GDM1 (cell line): ENCODE measurements around the gene WDTC1.

ENCODE experiments used
- DNase-seq: peaks from one replicate; lab custom pipeline; 2025; lab: John Stamatoyannopoulos, UW

WDTC1 gene

DNA sequence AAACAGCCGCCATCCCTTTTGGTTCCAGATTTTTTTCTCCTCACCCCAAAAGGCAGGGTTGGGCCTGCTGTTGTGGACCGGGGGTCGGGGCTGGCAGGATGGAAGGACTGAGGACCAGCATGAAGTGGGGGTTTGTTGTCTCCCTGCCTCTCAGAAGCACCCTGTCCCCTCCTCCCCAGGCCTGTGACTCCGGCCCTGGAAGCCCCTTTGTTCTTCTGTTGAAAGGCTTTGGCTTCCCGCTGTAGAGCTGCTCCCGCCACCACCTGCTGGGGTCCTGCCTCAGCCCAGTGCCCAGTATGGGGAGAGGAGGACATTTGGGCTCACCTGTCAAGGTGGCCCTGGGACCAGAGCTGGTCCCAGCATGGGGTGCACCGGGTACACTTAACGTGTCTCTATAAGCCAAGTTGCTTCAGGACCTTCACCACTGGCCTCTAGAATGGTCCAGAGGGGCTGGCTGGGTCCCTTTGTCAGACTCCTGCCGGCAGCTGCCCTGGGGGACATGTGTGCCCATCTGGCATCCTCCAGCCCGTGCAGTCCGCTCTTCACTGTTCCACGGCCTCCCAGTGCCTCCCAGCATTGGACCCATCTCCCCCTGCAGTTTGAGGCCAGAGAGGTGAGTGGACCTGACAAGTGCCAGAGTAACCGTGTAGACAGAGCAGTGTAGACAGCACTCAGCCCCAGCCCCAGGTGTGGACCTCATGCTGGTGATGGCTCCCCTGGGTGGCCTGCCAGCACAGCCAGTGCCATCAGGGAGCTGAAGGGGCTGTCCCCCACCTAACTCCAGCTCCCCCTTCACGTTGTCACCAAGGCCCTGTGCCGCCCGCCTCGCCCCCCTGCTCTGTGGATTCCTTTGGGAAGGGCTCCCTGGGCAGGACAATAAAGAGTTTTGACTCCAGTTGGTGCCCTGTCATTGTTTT lies 101.3 kb downstream of the WDTC1 start:
- DNase-seq: no peak

DNA sequence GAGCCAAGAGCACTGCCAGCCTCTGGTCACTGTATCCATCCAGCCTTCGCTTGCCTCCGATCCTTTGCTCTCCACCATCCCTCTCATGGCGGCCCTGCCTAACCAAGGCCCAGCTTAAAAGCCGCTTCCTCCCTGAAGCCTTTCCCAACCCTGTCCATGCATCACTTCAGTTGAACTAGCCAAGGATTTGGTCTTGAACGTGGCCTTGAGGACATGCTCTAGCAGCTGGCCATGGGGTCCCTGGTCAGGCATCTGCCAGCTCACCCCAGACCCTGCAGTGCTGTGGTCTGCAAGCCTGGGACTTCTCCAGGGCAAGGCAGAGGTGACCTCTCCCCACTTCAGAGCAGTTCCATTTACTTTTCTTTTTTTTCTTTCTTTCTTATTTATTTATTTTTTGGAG lies 102.3 kb downstream of the WDTC1 start:
- DNase-seq: no peak

DNA sequence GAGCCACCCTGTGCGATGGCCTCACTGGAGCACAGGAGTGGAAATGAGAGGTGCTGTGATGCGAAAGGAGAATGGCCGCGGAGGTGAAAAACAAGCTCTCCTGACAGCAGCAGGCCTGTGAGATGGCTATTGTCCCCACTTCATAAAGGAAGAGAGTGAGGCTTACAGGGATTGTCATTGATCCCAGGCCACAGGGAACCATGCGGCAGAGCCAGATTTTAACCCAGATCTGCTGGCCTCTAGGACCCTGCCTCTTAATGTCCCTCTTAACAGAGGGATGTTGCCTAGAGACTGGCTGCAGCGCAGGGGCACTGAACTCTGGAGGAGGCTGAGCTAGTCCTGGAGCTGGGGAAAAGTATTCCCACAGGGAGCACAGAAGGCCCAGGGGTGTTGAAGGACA lies 104.3 kb downstream of the WDTC1 start:
- DNase-seq: no peak

DNA sequence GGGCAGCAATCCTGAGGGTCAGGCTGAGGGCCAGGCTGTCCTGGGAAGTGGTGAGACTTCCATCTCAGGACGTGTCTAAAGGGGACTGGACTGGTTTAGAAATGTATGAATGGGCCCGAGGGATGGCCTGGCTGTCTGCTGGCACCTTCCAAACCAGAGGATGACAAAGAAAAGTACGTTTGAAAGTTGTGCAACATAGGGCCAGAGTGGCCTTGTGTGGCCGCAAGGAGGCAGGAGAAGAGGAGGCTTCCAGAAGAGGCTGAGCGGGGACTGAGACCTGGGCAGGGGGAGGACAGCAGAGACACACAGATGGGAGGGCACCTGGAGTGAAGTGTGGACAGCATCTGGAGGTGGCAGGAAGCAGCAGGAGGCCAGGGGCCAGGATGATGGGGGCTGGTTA lies 104.8 kb downstream of the WDTC1 start:
- DNase-seq: no peak

DNA sequence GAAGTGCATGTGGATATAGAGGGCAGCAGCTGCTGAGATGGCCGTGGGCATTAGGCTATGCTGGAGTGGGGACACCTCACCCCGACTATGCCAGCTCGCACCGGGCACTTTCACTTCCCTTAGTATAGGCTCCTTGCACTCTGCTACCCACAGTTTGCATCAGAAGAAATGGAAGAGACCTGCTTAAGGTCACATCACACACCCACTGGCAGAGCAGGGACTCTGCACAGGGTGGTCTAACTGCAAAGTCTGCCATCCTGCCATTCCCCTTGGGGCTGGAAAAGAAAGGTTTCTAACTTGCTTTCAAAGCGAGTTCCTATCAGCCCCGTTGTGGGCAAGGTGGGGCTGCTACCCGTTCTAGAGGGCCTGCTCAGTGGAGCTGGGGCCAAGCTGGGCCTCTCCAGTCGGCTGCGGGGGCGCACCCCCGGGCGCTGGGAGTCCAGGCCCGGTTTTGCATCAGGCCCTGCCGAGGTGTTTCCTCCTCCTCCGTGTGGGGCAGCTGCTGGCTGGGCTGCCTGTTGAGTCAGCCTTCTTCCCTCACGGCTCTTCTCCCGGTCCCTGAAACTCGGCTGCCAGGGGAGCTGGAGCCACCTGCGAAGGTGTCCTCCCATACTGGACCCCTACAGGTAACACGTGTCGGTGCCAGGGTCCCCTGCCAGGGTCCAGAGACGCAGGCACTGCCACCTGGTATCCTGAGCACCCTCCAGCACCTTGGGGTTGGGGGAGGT lies 107.3 kb downstream of the WDTC1 start, which contains the start of gene SYTL1:
Gene SYTL1, plus strand, starts transcription at position 498 of the 728 bp plus-strand sequence. CDS start 3,313 bp downstream, outside the sequence.
- DNase-seq: peak; percentile 82

DNA sequence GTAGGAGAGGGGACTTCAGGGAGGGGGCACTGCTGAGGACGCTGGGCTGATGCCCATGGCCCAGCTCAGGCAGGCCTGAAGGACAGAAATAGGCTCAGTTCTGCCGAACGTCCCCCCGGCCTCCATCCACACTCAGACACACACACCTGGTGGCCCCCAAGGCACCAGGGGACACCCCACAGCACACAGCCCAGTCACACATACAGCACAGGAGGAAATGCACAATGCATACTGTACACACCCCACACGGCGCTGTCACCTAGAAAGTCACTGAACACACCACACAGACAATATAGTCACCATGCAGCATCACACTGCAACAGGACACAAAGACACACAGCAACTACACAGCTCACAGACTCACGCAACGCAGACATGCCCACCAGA lies 108.0 kb downstream of the WDTC1 start:
- no peak for DNase-seq

DNA sequence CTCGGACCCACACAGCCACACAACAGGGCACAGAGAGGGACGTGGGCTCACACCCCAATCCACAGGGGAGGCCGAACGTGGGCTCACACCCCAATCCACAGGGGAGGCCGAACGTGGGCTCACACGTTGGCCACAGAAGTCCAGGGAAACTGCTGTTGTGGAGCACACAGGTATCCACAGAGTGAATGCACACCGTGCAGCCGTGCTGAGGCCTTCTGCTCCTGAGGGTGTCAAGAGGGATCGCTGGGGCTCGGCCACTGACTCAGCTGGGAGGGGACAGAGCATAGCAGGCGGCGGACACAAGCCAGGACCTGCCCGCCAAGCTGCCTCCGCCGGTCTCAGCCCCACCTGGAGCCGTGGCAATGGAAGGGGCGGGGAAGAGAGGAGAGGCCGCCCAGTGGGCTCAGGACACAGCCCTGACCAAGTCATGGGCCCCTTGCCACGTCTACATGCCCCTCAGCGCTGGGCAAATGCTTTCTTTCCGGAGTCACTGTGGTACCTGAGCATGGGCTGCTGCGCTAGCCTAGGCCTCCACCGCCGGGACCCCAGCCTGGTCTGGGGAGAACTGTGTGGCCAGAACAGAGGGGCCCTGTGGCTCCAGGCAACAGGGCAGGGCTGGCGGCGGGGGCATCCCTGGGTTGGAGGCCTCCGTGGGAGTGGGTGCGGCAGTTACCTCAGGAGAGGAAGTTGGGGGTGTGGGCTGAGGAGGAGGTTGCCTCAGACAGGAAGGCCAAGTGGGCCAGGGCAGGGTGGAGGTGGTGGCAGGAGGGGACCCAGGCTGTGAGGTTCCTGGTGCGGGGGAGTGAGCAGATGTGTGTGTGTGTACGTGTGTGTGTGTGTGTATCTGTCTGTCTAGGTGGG lies 108.6 kb downstream of the WDTC1 start:
- DNase-seq: peak; percentile 92

DNA sequence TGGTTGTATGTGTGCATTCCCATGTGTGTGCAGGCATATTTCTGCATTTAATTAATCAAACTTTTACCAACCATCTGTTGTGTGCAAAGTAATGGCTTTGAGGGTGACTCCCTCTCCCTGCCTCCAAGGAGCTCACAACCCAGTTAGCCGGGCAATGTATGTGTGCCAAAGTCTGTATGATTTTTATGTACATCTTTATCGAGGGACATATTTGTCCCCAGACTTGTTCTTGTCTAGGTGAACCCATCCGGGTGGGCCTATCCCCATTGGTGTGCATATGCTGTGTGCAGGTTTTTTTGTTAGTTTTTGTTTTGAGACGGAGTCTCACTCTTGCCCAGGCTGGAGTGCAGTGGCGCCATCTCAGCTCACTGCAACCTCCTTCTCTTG lies 109.2 kb downstream of the WDTC1 start:
- no peak for DNase-seq

DNA sequence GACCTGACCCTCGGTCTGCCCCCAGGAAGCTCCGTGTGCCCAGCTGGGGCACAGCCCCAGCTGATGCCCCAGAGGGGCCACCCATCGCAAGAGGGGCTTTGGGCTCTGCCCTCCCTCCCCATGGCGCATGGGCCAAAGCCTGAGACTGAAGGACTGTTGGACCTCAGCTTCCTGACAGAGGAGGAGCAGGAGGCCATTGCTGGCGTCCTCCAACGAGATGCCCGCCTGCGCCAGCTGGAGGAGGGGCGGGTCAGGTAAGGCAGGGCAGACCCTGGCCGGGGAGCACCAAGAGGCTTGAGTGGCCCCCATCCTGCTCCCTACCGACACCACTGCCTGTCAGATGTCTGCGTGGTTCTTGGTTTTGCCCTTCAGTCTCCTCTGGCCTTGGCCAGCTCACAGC lies 110.8 kb downstream of the WDTC1 start:
- DNase-seq: no peak

DNA sequence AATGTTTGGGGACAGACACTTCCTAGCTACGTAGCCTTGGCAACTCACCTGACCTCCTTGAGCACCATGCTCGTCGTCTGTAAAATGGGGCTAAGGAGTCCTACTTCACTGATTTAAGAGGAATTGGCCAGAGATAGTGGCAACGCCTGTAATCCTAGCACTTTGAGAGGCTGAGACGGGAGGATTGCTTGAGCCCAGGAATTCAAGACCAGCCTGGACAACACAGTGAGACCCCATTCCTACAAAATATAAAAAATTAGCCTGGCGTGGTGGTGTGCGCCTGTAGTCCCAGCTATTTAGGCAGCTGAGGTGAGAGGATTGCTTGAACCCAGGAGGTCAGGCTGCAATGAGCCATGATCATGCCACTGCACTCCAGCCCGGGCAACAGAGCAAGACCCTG lies 111.9 kb downstream of the WDTC1 start:
- no peak for DNase-seq

DNA sequence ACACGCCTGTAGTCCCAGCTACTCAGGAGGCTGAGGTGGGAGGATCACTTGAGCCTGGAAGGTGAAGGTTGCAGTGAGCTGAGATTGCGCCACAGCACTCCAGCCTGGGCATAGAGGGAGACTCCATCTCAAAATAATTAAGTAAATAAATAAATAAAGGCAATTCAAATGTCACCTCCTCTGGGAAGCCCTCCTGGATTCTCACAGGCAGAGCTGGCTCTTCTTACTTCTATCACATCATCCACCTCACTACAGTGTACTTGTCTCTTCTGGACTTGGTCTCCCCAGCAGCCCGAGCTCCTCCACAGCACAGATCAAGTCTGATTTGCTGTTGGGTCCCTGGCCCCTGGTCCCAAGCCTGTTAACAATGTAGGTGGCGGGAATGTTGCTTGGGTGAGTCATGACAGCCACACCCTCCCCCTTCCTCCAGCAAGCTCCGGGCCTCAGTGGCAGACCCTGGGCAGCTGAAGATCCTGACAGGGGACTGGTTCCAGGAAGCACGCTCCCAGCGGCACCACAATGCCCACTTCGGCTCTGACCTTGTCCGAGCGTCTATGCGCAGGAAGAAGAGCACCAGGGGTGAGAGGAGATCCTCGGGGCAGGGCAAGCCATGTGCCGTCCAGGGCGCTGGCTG lies 112.7 kb downstream of the WDTC1 start:
- no peak for DNase-seq

DNA sequence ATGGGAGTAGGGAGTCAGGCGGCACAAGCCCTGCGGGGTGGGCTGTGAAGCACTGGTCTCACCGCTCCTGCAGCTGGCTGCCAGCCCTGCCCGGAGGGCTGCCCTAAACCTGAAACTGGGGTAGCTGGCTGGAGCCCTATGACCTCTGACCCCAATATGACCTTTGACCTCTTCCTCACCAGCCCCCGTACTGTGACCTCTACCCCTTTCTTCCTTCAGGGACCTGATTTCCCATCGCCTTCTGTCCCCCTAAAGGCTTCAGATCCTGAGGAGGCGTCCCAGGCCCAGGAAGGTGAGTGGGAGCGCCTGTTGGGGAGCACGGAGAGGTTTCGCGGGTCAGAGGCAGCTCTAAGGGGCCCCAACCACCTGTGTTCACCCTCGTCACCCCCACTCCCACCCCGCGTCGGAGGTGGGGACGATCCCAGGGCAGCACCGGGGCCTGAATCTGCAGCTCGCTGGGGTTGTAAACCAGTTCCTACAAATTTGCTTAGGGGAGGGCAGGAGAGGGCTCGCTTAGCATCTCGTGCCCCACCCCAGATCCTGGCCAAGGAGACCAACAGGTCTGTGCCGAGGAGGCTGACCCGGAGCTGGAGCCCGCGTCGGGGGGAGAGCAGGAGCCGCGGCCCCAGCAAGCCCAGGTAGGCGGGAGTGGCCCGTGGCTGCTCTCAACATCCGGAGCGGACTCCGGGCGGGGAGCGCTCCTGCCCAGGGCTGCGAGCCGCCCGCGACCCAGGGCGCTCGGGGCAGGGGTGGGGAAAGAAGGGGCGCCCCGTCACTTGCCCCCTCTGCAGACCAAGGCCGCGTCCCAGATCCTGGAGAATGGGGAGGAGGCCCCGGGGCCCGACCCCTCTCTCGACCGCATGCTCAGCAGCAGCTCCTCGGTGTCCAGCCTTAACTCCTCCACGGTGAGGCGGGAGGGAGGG lies 114.7 kb downstream of the WDTC1 start:
- DNase-seq: no peak

DNA sequence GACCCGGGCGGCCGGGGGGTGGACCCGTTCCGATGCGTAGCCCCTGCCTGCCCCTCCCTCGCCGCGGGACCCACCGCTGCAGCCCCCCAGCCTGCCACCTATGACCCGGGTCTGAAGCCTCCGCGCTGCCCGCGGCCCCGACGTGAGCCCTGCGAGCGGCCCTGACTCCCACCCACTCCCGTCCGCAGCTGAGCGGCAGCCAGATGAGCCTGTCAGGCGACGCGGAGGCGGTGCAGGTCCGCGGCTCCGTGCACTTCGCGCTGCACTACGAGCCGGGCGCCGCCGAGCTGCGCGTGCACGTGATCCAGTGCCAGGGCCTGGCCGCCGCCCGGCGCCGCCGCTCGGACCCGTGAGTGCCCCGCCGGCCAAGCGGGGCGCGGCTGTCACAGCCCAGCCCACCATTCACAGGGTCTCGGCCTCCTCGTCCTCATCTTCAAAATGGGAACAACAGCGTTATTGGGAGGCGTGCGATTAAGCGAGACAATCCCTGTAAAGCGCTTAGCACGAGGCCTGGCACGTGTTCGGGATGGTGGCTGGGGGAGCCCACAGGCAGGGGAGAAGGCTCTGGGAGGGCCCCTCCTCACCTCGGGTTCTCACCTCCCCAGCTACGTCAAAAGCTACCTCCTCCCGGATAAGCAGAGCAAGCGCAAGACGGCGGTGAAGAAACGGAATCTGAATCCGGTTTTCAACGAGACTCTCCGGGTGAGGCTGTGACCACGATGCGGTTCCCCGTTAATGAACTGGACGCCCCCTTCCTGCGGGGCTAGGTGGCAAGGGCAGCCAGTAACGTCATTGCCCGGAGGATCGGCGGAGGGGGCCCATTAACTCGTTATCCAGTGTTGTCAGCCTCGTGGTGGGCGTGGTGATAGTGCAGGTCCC lies 115.6 kb downstream of the WDTC1 start:
- DNase-seq: no peak

DNA sequence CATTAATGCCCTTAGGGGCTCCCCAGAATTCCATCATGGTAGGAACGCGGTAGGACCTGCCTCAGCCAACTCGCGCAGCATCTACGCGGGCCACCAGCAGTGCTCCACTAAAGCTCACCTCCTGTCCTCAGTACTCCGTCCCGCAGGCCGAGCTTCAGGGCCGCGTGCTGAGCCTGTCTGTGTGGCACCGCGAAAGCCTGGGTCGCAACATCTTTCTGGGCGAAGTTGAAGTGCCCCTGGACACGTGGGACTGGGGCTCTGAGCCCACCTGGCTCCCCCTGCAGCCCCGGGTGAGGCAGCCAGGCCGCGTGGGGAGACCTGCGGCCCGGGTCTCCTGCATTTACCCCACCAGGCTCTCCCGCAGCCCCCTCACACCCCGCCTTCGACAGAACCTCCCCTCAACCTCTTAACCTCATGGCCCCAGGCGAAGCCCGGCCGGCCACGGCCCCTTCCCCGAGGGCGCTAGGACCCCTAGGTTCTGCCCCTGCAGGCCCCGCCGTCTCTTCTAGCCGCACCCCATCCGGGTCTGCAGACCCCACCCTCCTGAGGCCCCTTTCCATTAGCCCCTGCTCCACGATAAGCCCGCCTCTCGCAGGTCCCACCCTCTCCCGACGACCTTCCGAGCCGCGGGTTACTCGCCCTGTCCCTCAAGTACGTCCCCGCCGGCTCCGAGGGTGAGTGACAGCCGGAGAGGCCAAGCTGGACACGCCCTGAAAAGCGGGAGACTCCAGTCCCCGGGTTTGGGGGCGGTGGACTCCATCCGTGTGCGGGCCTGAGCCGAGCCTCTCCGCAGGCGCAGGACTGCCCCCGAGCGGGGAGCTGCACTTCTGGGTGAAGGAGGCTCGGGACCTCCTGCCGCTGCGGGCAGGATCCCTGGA lies 116.5 kb downstream of the WDTC1 start:
- DNase-seq: no peak

DNA sequence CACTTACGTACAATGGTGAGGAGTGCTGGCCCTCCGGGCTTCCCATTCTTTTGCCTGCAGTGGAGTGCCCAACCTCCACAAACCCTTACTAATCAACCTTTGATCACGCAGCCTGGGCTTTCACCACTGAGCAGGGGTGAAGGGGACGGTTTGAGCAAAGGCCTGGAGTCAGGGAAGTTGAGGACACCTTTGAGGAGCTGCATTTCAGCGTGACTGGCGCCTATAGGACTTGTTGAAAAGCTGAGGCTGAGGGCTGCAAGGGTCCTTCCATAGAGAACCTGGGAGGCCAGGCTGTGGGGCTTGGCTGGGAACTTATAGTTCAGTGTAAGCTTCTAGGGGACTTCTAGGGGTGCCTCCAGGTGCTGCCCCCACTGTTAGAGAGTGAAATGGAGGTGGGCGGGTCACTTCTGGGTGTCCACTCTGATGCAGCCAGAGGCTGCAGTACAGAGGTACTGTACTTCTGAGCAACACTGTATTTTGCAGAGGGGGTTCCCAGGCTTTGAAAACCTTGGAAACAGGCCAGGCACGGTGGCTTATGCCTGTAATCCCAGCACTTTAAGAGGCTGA lies 117.2 kb downstream of the WDTC1 start:
- no peak for DNase-seq

DNA sequence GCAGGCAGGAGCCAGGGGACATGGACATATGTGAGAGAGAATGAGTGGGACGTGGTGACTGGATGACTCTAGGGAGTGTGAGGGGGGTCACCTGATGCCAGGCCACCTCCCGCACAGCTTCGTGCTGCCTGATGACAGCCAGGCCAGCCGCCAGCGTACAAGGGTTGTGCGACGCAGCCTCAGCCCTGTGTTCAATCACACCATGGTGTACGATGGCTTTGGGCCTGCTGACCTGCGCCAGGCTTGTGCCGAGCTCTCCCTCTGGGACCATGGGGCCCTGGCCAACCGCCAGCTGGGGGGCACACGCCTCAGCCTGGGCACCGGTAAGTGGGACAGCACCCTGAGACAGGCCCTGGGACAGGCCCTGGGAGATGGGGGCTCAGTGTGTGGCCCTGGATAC lies 118.7 kb downstream of the WDTC1 start:
- no peak for DNase-seq

DNA sequence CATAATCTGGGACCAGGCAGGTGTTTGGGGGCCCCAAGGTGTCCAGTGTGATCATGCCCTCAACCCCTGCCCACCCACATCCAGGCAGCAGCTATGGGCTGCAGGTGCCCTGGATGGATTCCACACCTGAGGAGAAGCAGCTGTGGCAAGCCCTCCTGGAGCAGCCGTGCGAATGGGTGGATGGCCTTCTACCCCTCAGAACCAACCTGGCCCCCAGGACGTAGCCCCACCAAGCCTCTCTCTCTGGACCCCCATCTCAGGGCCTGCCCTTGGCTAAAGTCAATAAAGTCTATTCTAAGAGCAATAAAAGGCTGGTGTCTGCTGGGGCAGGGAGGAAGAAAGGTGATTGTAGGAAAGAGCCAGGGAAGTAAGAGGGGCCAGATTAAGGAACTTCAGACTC lies 119.2 kb downstream of the WDTC1 start:
- no peak for DNase-seq

DNA sequence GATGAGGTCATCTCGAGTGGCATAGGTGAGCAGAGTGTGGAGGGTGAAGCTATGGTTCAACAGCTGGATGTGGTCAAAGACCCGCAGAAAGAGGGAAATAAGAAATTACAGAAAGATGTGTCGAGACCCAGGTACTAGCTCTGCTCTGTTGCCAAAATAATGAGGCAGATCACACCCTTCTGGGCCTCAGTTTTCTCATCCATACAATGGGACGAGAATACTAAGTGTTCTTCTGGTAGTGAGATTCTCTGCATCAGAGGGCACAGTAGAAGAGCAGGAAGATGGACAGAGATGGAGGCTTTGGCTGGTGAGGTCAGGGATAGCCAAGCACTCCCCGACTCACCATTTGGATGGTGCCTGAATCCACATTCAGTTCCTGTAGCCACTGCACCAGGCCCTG lies 121.3 kb downstream of the WDTC1 start:
- no peak for DNase-seq

DNA sequence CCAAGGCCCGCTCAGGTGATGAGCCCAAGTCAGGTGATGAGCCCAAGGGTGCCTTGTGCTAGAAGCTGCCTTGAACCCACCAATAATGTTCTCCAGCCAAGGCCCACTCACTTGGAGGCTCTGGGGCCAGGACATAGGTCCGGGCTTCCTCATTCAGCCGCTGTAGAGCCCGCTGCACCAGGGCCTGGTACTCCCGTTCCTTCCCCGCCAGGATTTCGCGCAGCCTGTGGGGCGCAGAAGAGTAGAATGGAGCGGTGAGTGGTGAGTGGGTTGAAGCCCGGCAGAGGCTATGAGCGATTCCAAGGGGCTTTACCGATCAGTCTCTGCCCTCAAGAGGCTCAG lies 121.8 kb downstream of the WDTC1 start:
- DNase-seq: no peak
